HG02678 (cell line): Measurements from ENCODE around the gene UMPS.

Source experiments
- ATAC-seq: cut with Tn5 transposase; IDR thresholded peaks from one replicate; pipeline ENCODE4 v1.9.1; 2021; ENCODE audit warnings: mild to moderate bottlenecking, moderate library complexity; ENCODE audit not compliant: unreplicated experiment

The UMPS gene

GRCh38 chr3:124762661-124763011, 32.4 kb downstream of the UMPS start:
- ATAC-seq: no peak

GRCh38 chr3:124763206-124763605, 33.0 kb downstream of the UMPS start:
- ATAC-seq: no peak

- ATAC-seq: no peak
Observed at GRCh38 chr3:124763644-124764358, 33.5 kb downstream of the UMPS start.

GRCh38 chr3:124764746-124765145, 34.5 kb downstream of the UMPS start:
- ATAC-seq: no peak

DNA sequence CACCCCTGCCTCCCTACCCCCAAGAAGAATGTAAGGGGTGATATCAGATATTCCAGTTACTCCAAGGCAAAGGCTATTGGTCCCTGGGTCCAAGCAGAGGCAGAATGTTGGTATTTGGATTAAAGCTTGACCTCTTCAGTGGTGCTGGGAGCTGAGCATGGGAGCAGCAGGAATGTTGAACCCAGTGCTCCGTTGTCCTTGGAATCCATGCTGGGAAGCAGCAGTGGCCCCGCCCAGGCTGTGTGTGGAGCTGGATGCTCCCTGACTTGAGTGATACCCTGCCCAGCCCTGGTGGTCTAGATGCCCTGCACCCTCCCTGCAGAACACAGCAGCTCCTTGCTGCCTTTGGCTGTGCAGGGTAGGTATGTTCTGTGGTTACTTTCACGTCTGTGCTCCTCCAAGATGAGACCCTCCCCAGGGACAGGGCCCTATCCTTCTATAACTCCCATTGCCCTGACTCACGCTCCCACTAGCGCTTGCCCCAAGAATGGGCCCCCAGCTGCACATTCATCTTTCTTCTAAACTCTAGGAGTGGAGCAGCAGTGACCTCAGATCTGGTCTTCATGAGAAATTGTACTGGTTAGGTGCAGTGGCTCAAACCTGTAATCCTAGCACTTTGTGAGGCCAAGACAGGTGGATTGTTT, 35.1 kb downstream of the UMPS start:
- no peak for ATAC-seq

DNA sequence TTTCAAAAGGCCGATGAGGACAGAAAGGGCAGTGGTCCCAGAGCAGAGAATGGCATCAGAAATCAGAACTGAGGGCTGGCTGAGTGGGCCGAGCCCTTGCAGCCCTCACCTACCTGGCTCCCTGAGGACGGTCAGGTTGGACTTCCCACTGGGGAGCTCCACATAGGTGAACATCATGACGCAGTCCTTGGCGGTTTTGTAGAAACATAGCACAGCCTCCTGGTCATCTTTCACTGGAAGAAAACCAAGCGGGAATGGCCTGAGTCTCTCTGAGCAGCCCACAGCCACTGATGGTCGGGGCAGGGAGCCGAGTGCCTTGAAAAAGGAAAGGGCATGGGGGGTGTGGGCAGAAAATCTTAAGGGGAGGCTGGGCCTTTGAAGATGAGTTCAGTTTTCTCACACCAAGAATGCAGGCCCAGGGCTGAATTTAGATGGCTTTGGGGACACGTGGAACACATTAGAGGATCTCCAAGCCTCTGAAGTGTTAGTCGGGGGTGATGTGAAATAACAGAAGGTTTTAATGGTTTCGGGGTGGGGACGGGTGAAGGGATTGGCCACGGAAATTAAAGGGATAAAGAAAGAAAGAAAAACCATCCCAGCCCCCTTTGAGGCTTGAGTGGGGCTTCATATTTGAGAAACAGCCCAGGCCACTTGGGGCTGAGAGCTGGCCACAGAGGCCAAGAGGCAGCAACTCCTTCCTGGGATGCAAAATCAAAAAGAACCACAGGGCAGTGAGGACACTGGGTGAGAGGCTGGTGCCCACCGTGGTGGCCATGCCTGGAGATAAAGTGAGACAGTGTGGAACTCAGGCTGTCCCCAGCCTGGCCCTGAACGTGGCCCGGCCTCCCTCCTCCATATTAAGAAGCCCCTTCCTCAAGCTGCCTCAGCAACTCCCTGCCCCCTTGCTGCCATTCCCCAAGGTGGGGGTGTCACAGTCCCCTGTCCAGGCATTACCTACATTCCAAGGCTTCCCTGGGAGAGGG, 36.2 kb downstream of the UMPS start:
- no peak for ATAC-seq

DNA sequence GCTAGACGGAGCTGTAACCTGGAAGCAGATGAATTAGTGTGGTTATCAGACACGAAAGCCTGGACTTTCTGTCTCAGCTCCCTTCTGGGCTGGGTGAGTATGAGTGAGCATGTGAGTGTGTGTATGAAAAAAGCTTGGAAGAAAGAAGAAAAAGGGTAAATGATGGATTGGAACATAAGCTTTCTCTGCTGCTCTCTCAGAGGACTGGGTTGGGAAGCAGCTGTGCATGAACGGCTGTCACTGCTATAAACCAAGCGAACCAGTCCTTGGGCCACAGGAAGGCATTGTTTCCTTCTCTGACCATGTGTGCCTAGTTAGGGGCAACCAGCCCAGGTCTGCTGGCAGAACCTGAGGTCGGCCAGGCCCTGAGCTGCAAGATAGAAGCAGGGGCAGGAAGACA, 37.0 kb downstream of the UMPS start:
- no peak for ATAC-seq

DNA sequence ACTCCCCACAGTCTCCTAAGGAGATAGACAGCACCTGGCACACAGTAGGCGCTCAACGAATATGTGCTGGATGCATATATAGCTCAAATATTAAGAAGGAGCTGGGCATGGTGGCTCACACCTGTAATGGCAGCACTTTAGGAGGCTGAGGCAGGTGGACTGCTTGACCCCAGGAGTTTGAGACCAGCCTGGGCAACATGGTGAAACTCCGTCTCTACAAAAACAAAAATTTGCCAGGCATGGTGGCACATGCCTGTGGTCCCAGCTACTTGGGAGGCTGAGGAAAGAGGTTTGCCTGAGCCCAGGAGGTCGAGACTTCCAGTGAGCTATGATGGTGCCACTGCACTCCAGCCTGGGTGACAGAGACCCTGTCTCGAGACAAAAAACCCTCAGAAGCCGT, 37.4 kb downstream of the UMPS start:
- ATAC-seq: no peak

DNA sequence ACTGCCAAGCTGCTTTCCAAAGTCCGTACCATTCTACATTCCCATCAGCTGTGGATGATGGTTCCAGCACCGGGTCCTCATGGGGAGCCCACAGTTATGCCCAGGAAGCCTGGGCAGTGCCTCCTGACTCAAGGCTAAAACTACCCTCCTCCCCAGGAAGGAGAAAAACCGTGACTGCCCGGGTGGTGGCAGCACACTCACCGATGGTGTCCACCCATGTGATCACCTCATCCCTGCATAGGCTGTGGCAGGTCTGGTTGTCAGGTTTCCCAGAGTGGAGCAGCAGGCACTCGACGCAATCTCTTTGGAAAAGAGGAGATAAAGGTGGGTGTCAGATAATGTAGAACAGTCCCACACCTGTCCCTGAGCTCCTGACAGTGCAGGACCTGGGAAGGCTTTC, 38.6 kb downstream of the UMPS start:
- ATAC-seq: no peak

- no peak for ATAC-seq
Observed at GRCh38 chr3:124769462-124769861, 39.2 kb downstream of the UMPS start.

- no peak for ATAC-seq
Observed at GRCh38 chr3:124770336-124771082, 40.3 kb downstream of the UMPS start.

DNA sequence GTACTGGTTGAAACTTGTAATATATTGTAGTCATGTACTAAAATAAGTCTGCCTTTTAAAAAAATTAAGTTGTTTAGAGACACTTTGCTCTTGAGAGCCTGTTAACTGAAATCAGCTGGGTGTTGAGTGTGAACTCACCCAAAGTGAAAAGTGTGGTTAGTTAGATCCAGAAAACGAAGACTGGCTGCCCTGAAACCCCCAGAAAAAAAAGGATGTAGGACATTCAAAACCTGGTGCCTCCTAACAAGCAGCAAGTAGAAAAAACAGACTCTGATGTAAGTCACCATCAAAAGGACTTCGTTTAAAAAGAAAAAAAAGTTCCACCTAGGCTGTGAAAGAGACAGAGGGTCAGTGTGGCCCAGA, 40.8 kb downstream of the UMPS start:
- no peak for ATAC-seq

GRCh38 chr3:124772081-124772831, 42.0 kb downstream of the UMPS start:
- ATAC-seq: no peak

DNA sequence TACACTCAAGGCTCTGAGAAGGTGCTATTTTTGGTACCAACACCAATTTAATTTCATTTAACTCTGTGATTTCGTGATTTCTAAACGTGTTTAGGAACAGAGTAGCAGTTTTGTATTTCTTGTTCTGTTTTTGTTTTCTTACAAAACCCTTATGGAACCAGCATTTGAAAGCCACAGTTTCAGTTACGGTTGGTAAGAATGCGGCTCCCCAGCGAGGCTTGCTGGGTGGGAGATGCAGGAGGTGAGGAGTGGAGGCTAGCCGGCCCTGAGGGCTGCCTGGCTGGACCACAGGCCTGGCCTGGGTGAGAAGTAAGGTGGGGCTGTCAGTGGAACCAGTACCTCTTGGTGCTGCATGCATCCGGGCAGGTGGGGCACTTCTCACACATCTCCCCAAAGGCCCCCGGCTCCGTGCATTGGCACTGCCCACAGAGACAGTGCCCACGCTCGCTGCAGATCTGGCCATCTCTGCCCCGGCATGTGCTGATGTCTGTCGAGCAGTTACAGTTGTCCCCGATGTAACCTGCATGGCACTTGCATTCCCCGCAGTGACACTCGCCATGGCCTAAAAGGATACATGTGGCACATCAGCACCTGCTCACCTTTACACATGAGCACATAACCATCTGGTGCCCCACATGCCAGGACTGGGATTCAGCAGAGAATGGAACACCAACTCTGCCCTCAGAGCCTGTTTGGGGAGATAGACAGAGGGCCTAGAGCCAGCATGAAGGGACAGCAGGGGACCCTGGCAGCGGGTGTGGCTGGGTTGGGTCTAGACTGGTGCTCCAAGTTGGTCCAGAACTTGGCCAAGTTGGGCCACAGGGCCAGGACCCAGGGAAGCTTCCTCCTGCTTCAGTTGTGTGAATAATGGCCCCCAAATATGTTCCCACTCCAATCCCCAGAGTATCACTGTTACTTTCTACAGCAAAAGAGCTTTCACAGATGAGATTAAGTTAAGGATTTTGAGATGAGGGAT, 43.4 kb downstream of the UMPS start:
- ATAC-seq: no peak

DNA sequence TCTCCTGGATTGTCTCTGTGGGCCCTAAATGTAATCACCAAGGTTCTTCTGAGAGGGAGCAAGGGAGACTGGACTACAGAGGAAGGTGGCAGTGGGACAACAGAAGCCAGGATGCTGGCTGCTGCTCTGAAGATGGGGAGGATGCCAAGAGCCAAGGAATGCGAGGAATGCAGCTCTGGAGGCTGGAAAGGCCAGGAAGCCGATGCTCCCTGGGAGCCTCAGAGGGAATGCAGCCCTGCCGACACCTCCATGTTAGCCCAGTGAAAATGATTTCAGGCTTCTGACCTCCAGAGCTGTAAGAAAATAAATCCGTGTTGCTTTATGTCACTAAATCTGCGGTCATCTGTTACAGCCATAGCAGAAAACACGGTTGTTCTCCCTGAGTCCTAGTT, 44.1 kb downstream of the UMPS start:
- no peak for ATAC-seq

- ATAC-seq: no peak
Observed at GRCh38 chr3:124774841-124775402, 44.7 kb downstream of the UMPS start.

DNA sequence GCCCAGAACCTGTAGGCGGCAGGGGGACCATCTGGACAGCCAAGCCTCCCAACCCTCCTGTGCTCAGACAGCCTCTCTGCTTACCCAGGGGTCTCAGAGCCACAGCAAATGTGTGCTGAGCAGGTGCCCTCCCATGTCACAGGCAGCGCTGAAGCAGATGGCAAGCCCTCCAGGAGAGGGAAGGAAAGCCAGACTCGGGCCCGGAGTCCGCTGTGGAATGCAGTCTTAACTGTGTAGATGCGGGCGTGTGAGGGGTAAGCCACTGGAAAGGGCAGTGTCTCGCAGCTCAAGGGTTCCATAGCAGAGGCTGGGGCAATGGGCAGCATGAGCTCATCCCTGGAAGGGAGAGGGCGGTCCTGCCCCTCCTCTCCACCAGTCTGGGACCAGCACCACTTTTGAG, 45.6 kb downstream of the UMPS start:
- no peak for ATAC-seq

- no peak for ATAC-seq
Observed at GRCh38 chr3:124776856-124777255, 46.6 kb downstream of the UMPS start.
